ENCODE data around the gene KIF26B.

- TF ChIP-seq CTCF (IDR thresholded peaks at IDR 0.05; ENCODE audit: poor library complexity, severe bottlenecking) (no peak), RAD21 (conservative IDR thresholded peaks at IDR 0.05) (no peak), SMC3 (conservative IDR thresholded peaks at IDR 0.05; ENCODE audit: poor library complexity) (no peak), TAF1 (IDR thresholded peaks at IDR 0.05; ENCODE audit: low read depth) (no peak), POLR2AphosphoS5 (IDR thresholded peaks at IDR 0.05) (no peak), EZH2 (IDR thresholded peaks at IDR 0.05; ENCODE audit: borderline replicate concordance, insufficient read depth, low read length, poor library complexity, severe bottlenecking) (no peak), MXI1 (conservative IDR thresholded peaks at IDR 0.05; ENCODE audit: poor library complexity, severe bottlenecking) (no peak), REST (IDR thresholded peaks at IDR 0.05; ENCODE audit: borderline replicate concordance) (no peak), EP300 (conservative IDR thresholded peaks at IDR 0.05; ENCODE audit: poor library complexity, severe bottlenecking) (no peak)
These were observed 58.5 kb downstream of the KIF26B start for GRCh38 chr1:245213066-245213831.

All from neural cell (in vitro differentiated cells).